SK-N-SH (cell line): ENCODE measurements around the gene FUS.

Experiments used
- CTCF ChIP-seq: fragments of 200-600 bp; sonication (generic); IDR thresholded peaks from 2 replicates; pipeline ENCODE4 v1.6.1; 2017; ENCODE audit warnings: antibody characterized with exemption, mild to moderate bottlenecking, moderate library complexity
- EP300 ChIP-seq, 2 experiments: IDR thresholded peaks; 2 replicates each; pipeline versions ENCODE4 v1.4.0 to v1.6.1; 2012; ENCODE audit warnings: borderline replicate concordance in 1 of 2, low read depth in 1 of 2, low read length in 1 of 2
- EZH2phosphoT487 ChIP-seq: fragments of 200-600 bp; sonication (generic); IDR thresholded peaks from 2 replicates; pipeline ENCODE4 v1.6.1; 2017; ENCODE audit warnings: low read depth, mixed run types, mild to moderate bottlenecking, antibody characterized with exemption, moderate library complexity, borderline replicate concordance
- GABPA ChIP-seq: IDR thresholded peaks from 2 replicates; pipeline ENCODE4 v1.4.0; 2012; ENCODE audit warnings: low read depth, mild to moderate bottlenecking
- POLR2AphosphoS5 ChIP-seq: IDR thresholded peaks from 2 replicates; pipeline ENCODE4 v1.6.1; 2012; ENCODE audit warnings: low read depth, low read length
- REST ChIP-seq: IDR thresholded peaks from 2 replicates; pipeline ENCODE4 v1.6.1; 2012; ENCODE audit warnings: mild to moderate bottlenecking, low read depth, low read length, moderate library complexity
- RXRA ChIP-seq: IDR thresholded peaks from 2 replicates; pipeline ENCODE4 v1.4.0; 2012; ENCODE audit warnings: low read depth, mild to moderate bottlenecking, borderline replicate concordance
- TCF12 ChIP-seq: IDR thresholded peaks from 2 replicates; pipeline ENCODE4 v1.4.0; 2012
- USF1 ChIP-seq: IDR thresholded peaks from 2 replicates; pipeline ENCODE4 v1.4.0; 2012; ENCODE audit warnings: low read depth, borderline replicate concordance
- TF ChIP-seq, protein P1 (sequence below): IDR thresholded peaks from 2 replicates; pipeline ENCODE4 v1.4.0; 2012; ENCODE audit warnings: low read depth

- TF ChIP-seq REST (no peak), EZH2phosphoT487 (no peak), RXRA (no peak), CTCF (no peak), USF1 (no peak), GABPA (no peak), POLR2AphosphoS5 (no peak), EP300 (IDR thresholded peaks at IDR 0.05; ENCODE audit: borderline replicate concordance in 1 of 2, low read depth in 1 of 2, low read length in 1 of 2) (no peak), TCF12 (no peak)
- TF ChIP-seq, protein P1, sequence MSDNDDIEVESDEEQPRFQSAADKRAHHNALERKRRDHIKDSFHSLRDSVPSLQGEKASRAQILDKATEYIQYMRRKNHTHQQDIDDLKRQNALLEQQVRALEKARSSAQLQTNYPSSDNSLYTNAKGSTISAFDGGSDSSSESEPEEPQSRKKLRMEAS: no peak
Observed at GRCh38 chr16:31215287-31216162, 35.6 kb downstream of the FUS start.
